ENCODE measurements around the gene RYR1. TPM values are rescaled to one million over a fixed set of nuclear protein-coding genes. Genes with fewer than 3 reads are reported as not detected.
"Not testable (repeated sequence)": the region's sequence is repeated elsewhere in the genome, so short reads cannot be mapped to it uniquely, and the experiment has no call there.

Gene RYR1
- polyA plus RNA-seq, 6 donors from 2014 or later: 0.01 to 0.04 (median 0.03) TPM; not detected in 3

DNA sequence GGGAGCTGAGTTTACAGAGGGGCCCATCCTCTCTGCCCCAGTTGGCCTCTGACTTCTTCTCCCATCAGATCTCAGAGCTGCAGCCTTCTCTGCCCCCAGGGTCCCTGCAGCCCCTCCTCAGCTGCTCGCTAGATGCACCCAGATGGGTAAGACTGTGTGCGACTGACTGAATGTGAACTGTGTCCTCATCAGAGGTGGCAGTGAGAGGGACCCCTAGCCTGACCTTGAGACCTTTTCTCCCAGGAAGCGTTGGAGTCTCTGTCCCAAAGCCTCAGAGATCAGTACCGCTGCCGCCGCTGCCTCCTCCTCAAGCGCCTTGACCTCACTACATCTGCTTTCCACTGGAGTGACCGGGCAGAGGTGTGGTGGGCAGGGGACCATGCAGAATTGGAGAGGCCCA lies 28.2 kb upstream of the RYR1 start:
- no peaks in the 10 kb centered on the region for H3K9me3 Mint-ChIP-seq
- ATAC-seq (ENCODE audit: low read depth in 2 of 2): no peak
- H3K4me3 Mint-ChIP-seq: peak overlapping the region in 6 of 8 donors; percentile 25 to 93 (median 52)
- peaks cover 0 to 4% (median 4%) of the 10 kb centered on the region in 3 donors for H3K27me3 Mint-ChIP-seq
- peaks cover 7 to 24% (median 18%) of the 10 kb centered on the region in 3 donors for H3K4me1 Mint-ChIP-seq
- DNase-seq: no peak
- H3K36me3 Mint-ChIP-seq: peaks cover 0 to 8% of the 10 kb centered on the region in 2 donors
- peak overlapping the region in 1 of 6 donors; percentile 15 for H3K27ac Mint-ChIP-seq

DNA sequence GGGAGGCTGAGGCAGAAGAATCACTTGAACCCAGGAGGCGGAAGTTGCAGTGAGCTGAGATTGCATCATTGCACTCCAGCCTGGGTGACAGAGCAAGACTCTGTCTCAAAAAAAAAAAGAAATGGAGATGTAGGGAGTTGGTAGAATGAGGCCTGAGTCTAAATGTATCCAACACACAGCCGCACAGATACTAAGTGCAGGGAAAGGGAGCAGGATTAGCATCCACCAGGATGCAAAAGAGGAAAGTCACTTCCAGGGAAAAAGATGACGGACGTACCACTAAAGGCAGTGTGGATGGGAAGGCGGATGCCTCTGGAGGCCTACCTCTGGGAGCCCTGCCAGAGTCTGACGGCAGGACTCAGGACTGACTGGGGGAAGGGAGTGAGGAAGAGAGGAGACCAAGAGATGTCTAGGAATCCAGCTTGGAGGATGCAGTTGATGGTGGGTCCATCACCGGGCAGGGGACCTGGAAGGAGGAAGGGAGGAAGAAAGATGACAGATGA lies 23.8 kb upstream of the RYR1 start:
- ATAC-seq (ENCODE audit: low read depth in 2 of 2) (no peak), DNase-seq (no peak)
- no peaks in the 10 kb centered on the region for H3K9me3 Mint-ChIP-seq
- H3K27me3 Mint-ChIP-seq: no peaks in the 10 kb centered on the region
- no peak overlapping the region for H3K4me3 Mint-ChIP-seq
- H3K36me3 Mint-ChIP-seq: peaks cover 0 to 8% of the 10 kb centered on the region in 2 donors
- H3K4me1 Mint-ChIP-seq: peaks cover 3 to 9% (median 3%) of the 10 kb centered on the region in 3 donors
- H3K27ac Mint-ChIP-seq: peak overlapping the region in 2 of 6 donors; percentile 7 to 76

DNA sequence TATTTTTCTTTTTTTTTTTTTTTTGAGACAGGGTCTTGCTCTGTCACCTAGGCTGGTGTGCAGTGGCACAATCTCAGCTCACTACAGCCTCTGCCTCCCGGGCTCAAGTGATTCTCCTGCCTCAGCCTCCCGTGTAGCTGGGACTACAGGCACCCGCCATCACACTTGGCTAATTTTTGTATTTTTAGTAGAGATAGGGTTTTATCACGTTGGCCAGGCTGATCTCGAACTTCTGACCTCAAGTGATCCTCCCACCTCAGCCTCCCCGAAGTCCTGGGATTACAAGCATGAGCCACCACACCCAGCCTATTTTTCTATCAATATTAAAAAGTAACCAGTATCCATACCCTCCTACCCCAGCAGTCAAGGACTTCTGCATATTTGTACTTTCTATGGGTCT lies 23.1 kb upstream of the RYR1 start:
- H3K27me3 Mint-ChIP-seq; ATAC-seq (ENCODE audit: low read depth in 2 of 2); DNase-seq; H3K9me3 Mint-ChIP-seq; H3K4me3 Mint-ChIP-seq; H3K36me3 Mint-ChIP-seq; H3K4me1 Mint-ChIP-seq: not testable (repeated sequence)
- H3K27ac Mint-ChIP-seq: peak overlapping the region in 1 of 6 donors; percentile 26

DNA sequence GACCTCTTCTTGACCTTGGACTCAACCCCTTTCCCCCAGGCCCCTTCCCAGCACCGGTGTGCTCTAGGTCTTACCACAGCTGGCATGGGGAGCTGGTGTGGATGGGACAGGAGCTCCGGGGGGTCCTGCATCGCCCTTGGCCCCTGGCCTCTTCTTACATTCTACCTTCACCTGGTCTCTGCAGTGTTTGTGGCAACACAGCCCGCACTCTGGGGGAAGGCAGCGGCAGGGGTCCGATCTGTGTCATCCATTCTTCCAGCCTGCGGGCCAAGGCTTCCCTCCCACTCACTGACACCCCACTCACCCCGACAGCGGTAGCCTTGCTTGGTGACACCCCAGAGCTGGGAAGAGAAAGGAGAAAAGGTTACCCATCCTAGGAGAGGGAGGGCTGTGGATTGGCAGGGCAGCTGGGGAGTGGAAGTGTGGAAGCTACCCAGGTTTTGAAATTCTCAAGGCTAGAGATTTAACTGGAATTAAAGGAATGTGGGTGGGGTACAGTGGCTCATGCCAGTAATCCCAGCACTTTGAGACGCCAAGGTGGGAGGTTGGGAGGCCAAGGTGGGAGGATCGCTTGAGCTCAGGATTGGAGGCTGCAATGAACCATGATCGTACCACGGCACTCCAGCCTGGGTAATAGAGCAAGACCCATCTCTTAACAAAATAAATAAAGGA lies 22.3 kb upstream of the RYR1 start:
- no peak for DNase-seq
- ATAC-seq (ENCODE audit: low read depth in 2 of 2): no peak
- Mint-ChIP-seq H3K4me3 (no peak overlapping the region), H3K9me3 (no peaks in the 10 kb centered on the region), H3K4me1 (peaks cover 0 to 3% (median 0%) of the 10 kb centered on the region in 3 donors), H3K27ac (no peak overlapping the region), H3K27me3 (no peaks in the 10 kb centered on the region), H3K36me3 (peaks cover 0 to 8% of the 10 kb centered on the region in 2 donors)

DNA sequence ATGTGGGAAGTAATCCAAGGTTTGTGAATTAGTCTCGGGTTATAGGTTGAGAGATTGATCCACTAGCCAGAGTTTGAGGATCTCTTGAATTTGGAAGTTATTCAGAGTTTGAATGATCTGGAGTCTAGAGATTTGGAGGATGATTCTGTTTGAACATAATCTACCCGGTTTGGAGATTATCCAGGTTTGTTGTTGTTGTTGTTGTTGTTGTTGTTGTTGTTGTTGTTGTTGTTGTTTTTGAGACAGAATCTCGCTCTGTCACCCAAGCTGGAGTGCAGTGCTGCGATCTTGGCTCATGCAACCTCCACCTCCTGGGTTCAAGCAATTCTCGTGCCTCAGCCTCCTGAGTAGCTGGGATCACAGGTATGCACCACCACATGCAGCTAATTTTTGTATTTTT lies 21.6 kb upstream of the RYR1 start:
- not testable (repeated sequence) for H3K4me1 Mint-ChIP-seq; H3K9me3 Mint-ChIP-seq; H3K27me3 Mint-ChIP-seq; H3K36me3 Mint-ChIP-seq; ATAC-seq (ENCODE audit: low read depth in 2 of 2); DNase-seq; H3K4me3 Mint-ChIP-seq
- H3K27ac Mint-ChIP-seq: peak overlapping the region in 1 of 6 donors; percentile 83

DNA sequence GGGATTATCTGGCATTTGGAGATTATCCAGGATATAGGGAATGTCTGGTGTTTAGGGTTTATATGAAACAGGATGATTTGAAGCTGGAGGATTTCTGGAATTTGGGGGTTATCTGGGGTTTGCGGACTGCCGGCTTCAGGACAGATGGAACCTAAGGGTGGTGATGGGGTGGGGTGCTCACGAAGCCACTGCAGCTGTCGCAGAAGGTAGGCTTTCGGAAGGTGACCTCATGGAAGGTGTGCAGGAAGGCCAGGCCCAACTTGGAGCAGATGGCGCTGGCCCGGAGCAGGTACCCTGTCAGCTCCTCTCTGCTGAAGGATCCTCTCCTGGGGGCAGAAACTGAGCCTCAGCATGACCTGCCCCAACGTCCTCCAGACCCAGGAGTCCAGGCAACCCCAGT lies 21.0 kb upstream of the RYR1 start:
- no peak overlapping the region for H3K27ac Mint-ChIP-seq
- peaks cover 0 to 8% of the 10 kb centered on the region in 2 donors for H3K36me3 Mint-ChIP-seq
- ATAC-seq (ENCODE audit: low read depth in 2 of 2): no peak
- no peaks in the 10 kb centered on the region for H3K9me3 Mint-ChIP-seq
- no peak overlapping the region for H3K4me3 Mint-ChIP-seq
- DNase-seq: no peak
- peaks cover 10 to 13% (median 10%) of the 10 kb centered on the region in 3 donors for H3K4me1 Mint-ChIP-seq
- no peaks in the 10 kb centered on the region for H3K27me3 Mint-ChIP-seq

DNA sequence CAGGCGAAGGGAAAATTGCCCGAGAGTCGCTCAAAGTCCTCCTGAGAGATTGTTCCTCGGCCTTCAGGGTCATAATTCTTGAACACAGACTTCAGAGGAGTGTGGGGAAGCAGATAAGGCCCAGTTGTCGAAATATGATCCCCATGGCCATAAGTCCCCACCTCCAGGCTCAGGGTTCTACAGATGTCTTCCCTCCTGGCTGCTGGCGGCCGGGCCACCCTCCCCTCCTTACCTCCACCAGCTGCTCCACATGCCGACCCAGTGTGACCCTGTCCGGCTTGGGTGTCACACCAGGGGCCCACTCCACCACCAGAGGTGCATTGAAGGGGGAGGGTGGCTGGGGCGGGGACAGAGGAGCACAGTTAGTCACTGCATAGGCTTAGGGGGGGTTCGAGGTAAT lies 20.5 kb upstream of the RYR1 start:
- no peaks in the 10 kb centered on the region for H3K27me3 Mint-ChIP-seq
- H3K27ac Mint-ChIP-seq: no peak overlapping the region
- no peak overlapping the region for H3K4me3 Mint-ChIP-seq
- DNase-seq (no peak), ATAC-seq (ENCODE audit: low read depth in 2 of 2) (no peak)
- H3K4me1 Mint-ChIP-seq: peaks cover 14 to 18% (median 15%) of the 10 kb centered on the region in 3 donors
- H3K9me3 Mint-ChIP-seq: no peaks in the 10 kb centered on the region
- peaks cover 0 to 8% of the 10 kb centered on the region in 2 donors for H3K36me3 Mint-ChIP-seq

DNA sequence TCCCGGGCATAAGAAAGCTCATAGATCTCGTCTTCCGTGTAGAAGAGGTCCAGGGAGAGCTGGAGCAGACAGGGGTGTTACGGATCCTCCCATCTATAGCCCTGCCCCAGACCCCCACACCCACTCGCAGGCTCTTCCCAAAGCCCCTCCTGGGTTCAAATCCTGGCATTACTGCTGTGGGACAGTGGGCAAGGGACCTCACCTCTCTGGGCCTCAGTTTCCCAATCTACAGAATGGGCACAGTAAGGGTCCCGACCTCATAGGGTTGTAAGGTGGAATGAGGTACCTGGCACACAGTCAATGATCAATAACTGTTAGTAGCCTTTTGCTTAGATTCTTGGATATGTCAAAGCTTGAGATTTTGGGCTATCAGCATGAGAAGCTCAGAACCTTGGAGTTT lies 20.1 kb upstream of the RYR1 start:
- no peak overlapping the region for H3K27ac Mint-ChIP-seq
- no peak overlapping the region for H3K4me3 Mint-ChIP-seq
- no peak for DNase-seq
- H3K36me3 Mint-ChIP-seq: peaks cover 0 to 5% of the 10 kb centered on the region in 2 donors
- peaks cover 19 to 21% (median 20%) of the 10 kb centered on the region in 3 donors for H3K4me1 Mint-ChIP-seq
- no peaks in the 10 kb centered on the region for H3K9me3 Mint-ChIP-seq
- ATAC-seq (ENCODE audit: low read depth in 2 of 2): no peak
- H3K27me3 Mint-ChIP-seq: no peaks in the 10 kb centered on the region

DNA sequence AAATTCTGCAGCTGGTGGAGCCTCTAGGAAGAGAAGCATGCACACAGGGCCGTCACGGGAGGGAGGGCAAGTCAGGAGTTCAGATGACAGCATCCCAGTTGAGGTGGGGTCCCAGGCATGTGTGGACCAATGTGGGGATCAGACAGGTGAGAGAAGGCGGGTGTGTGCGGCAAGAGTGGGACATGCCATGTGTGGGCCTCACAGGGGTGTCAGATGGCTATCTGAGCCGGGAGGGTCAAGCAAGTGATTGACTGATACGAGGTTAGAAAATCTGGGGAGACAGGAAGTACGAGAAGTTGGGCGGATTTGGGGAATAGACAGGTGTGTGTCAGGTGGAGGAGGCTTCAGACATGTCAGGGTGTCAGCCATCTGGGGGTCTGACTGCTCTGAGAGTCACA lies 16.3 kb upstream of the RYR1 start:
- Mint-ChIP-seq H3K36me3 (no peaks in the 10 kb centered on the region), H3K27ac (peak overlapping the region; percentile 71 to 98 (median 93)), H3K9me3 (no peaks in the 10 kb centered on the region), H3K4me1 (peaks cover 24 to 27% (median 25%) of the 10 kb centered on the region in 3 donors), H3K27me3 (no peaks in the 10 kb centered on the region), H3K4me3 (peak overlapping the region; percentile 79 to 94 (median 90))
- ATAC-seq (ENCODE audit: low read depth in 2 of 2) (no peak), DNase-seq (no peak)

DNA sequence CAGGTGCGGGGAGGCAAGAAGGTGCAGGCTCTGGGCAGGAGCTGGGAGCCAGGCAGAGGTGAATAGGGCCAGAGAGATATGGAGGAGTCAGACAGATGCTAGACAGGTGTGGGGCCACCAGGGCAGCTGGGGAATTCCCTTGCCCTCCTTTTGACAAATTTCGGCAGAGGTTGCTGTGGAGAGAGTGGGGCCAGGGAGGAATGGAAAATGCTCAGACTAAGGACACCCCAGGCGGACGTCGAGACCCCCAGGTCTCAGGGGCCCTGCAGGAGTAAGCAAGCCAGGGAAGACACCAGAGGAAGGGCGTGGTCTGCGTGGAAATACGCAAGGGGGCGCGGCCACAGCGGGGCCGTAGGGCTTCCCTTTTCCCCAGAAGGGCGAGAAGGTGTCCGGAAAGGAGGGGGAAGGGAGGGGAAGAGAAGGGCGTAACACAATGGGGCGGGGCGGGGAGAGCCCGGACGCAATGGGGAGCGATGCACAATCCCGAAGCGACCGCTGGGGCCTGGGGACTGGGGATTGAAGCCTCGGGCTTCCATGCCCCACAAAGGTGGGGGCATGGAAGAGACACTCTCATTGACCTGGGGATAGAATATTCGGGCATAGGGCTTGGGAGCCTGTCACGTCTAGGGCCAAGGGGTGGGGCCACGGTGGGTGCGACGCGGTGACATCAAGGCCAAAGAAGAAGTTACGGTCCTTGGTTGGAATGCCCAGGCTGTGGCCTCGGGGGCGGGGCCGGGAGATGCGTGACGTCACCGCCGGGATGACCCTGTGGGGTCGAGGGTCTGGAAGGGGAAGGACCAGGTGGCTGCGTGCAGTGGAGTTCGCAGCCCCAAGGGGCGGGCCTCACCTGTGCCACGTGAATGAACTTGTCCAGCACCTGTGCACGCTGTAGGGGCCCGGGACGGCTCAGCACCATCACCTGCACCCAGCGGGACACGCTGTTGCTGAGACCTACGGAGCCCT lies 15.7 kb upstream of the RYR1 start:
- Mint-ChIP-seq H3K4me1 (peaks cover 24 to 27% (median 25%) of the 10 kb centered on the region in 3 donors), H3K36me3 (no peaks in the 10 kb centered on the region), H3K27me3 (no peaks in the 10 kb centered on the region), H3K9me3 (no peaks in the 10 kb centered on the region), H3K4me3 (peak overlapping the region; percentile 79 to 94 (median 90)), H3K27ac (peak overlapping the region; percentile 71 to 98 (median 93))
- ATAC-seq (ENCODE audit: low read depth in 2 of 2): peak; percentile 85 to 88
- peak; percentile 50 for DNase-seq

DNA sequence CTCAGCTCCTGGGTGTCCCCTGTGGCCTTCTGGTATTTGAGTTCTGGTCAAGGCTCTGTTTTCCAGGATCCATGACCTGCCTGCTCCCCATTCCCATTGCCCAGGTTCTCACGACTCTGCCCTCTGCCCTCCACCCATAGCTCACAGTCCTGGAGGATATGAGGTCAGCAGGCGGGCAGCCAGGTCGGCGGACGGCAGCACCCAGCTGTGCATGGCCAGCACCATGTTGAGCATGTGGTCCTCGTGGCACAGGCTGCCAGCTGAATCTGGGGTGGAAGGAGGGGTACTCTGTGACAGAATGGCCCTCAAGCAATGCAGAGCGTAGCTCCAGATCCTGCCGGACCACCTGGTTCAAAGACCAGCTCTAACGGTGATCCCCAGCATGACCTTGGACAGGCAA lies 12.6 kb upstream of the RYR1 start:
- no peaks in the 10 kb centered on the region for H3K27me3 Mint-ChIP-seq
- DNase-seq: no peak
- no peak for ATAC-seq (ENCODE audit: low read depth in 2 of 2)
- H3K9me3 Mint-ChIP-seq: no peaks in the 10 kb centered on the region
- H3K4me1 Mint-ChIP-seq: peaks cover 30 to 37% (median 31%) of the 10 kb centered on the region in 3 donors
- H3K4me3 Mint-ChIP-seq: no peak overlapping the region
- H3K36me3 Mint-ChIP-seq: no peaks in the 10 kb centered on the region
- no peak overlapping the region for H3K27ac Mint-ChIP-seq

DNA sequence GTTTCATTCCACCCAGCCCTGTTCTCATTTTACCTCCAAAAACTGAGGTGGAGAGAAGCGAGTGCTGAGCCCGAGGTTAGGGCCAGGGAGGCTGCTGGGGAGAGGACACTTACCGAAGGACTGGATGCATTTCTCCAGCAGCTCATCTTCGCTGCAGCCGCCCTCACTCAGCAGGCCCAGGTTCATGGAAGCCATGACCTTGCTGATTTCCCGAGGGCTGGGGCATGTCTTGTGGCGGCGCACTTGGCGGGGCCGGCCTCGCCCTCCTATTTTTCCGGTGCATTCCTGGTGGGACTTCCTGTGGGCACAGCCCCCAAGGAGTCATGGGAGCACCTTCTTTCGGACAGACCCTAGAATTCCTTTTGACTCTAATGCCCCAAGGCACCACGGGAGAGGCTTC lies 11.6 kb upstream of the RYR1 start:
- no peak overlapping the region for H3K4me3 Mint-ChIP-seq
- ATAC-seq (ENCODE audit: low read depth in 2 of 2): no peak
- H3K9me3 Mint-ChIP-seq: no peaks in the 10 kb centered on the region
- DNase-seq: no peak
- no peaks in the 10 kb centered on the region for H3K27me3 Mint-ChIP-seq
- H3K4me1 Mint-ChIP-seq: peaks cover 31 to 39% (median 35%) of the 10 kb centered on the region in 3 donors
- no peaks in the 10 kb centered on the region for H3K36me3 Mint-ChIP-seq
- H3K27ac Mint-ChIP-seq: no peak overlapping the region

DNA sequence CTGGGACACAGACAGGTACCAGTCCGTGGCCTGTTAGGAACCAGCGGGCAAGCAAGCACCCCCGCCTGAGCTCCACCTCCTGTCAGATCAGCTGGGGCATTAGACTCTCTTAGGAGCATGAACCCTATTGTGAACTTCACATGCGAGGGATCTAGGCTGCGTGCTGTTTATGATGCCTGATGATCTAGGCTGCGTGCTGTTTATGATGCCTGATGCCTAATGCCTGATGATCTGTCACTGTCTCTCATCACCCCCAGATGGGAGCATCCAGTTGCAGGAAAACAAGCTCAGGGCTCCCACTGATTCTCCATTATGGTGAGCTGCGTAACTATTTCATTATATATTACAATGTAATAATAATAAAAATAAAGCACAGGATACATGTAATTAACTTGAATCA lies 11.1 kb upstream of the RYR1 start:
- no peak overlapping the region for H3K4me3 Mint-ChIP-seq
- H3K36me3 Mint-ChIP-seq: no peaks in the 10 kb centered on the region
- no peak overlapping the region for H3K27ac Mint-ChIP-seq
- DNase-seq: no peak
- H3K4me1 Mint-ChIP-seq: peaks cover 26 to 35% (median 33%) of the 10 kb centered on the region in 3 donors
- ATAC-seq (ENCODE audit: low read depth in 2 of 2): no peak
- no peaks in the 10 kb centered on the region for H3K27me3 Mint-ChIP-seq
- no peaks in the 10 kb centered on the region for H3K9me3 Mint-ChIP-seq

All from naive B cell (primary cell).